GM12873 (cell line): ENCODE measurements around the gene AGBL3.

Experiments
- CTCF ChIP-seq: IDR thresholded peaks from 2 replicates; pipeline ENCODE4 v1.5.1; 2012; ENCODE audit warnings: low read depth, mild to moderate bottlenecking, moderate library complexity, low read length, control low read depth; ENCODE audit not compliant: insufficient read depth; ENCODE audit errors: missing control alignments

The AGBL3 gene

GRCh38 chr7:135181261-135181928 is 195.1 kb downstream of the AGBL3 start:
- TF ChIP-seq CTCF: no peak

GRCh38 chr7:135181929-135182678 is 195.8 kb downstream of the AGBL3 start:
- TF ChIP-seq CTCF: no peak

GRCh38 chr7:135183478-135183877 is 197.2 kb downstream of the AGBL3 start:
- TF ChIP-seq CTCF: no peak

GRCh38 chr7:135184254-135184841 is 198.0 kb downstream of the AGBL3 start:
- no peak for TF ChIP-seq CTCF
